ENCODE measurements around the gene COL18A1.
"Not testable (repeated sequence)": the region's sequence is repeated elsewhere in the genome, so short reads cannot be mapped to it uniquely, and the experiment has no call there.

COL18A1 gene

GRCh38 chr21:45530423-45531113, 125.6 kb downstream of the COL18A1 start:
- no peak for ATAC-seq
- H3K4me1 Mint-ChIP-seq = peaks cover 9% of the 10 kb centered on the region
- H3K27ac Mint-ChIP-seq = no peak overlapping the region
- H3K4me3 Mint-ChIP-seq = no peak overlapping the region
- no peaks in the 10 kb centered on the region for H3K9me3 Mint-ChIP-seq
- H3K36me3 Mint-ChIP-seq = peaks cover 50% of the 10 kb centered on the region
- no peak for DNase-seq (ENCODE audit: low spot score in 2 of 2)

- peaks cover 48% of the 10 kb centered on the region for H3K36me3 Mint-ChIP-seq
- not testable (repeated sequence) for H3K27ac Mint-ChIP-seq; ATAC-seq; H3K4me3 Mint-ChIP-seq; H3K9me3 Mint-ChIP-seq; H3K4me1 Mint-ChIP-seq; DNase-seq (ENCODE audit: low spot score in 2 of 2)
Observed at GRCh38 chr21:45531114-45531392, 126.1 kb downstream of the COL18A1 start.

- peak overlapping the region; percentile 73 for H3K27ac Mint-ChIP-seq
- ATAC-seq = no peak
- no peak overlapping the region for H3K4me3 Mint-ChIP-seq
- H3K9me3 Mint-ChIP-seq = no peaks in the 10 kb centered on the region
- H3K36me3 Mint-ChIP-seq = peaks cover 47% of the 10 kb centered on the region
- no peak for DNase-seq (ENCODE audit: low spot score in 2 of 2)
- H3K4me1 Mint-ChIP-seq = peaks cover 9% of the 10 kb centered on the region
Observed at GRCh38 chr21:45531393-45532215, 126.6 kb downstream of the COL18A1 start.

GRCh38 chr21:45532826-45533360, 127.9 kb downstream of the COL18A1 start:
- DNase-seq (ENCODE audit: low spot score in 2 of 2) = no peak
- peak overlapping the region; percentile 90 for H3K27ac Mint-ChIP-seq
- ATAC-seq = no peak
- peaks cover 9% of the 10 kb centered on the region for H3K4me1 Mint-ChIP-seq
- H3K9me3 Mint-ChIP-seq = no peaks in the 10 kb centered on the region
- no peak overlapping the region for H3K4me3 Mint-ChIP-seq
- H3K36me3 Mint-ChIP-seq = peaks cover 40% of the 10 kb centered on the region

GRCh38 chr21:45533361-45533845, 128.4 kb downstream of the COL18A1 start:
- ATAC-seq (no peak), DNase-seq (ENCODE audit: low spot score in 2 of 2) (no peak)
- H3K4me3 Mint-ChIP-seq = no peak overlapping the region

GRCh38 chr21:45533846-45534635, 129.1 kb downstream of the COL18A1 start:
- DNase-seq (ENCODE audit: low spot score in 2 of 2) = no peak
- ATAC-seq = no peak
- Mint-ChIP-seq H3K36me3 (peaks cover 31% of the 10 kb centered on the region), H3K9me3 (no peaks in the 10 kb centered on the region), H3K4me1 (peaks cover 9% of the 10 kb centered on the region), H3K27ac (no peak overlapping the region), H3K4me3 (no peak overlapping the region)

More at GRCh38 chr21:45533361-45533845, 128.4 kb downstream of the COL18A1 start:
- Mint-ChIP-seq H3K36me3 (peaks cover 38% of the 10 kb centered on the region), H3K9me3 (no peaks in the 10 kb centered on the region), H3K4me1 (peaks cover 9% of the 10 kb centered on the region), H3K27ac (peak overlapping the region; percentile 90)

- ATAC-seq = peak; percentile 3
Observed at GRCh38 chr21:45534636-45535331, 129.8 kb downstream of the COL18A1 start.

GRCh38 chr21:45535341-45536081, 130.5 kb downstream of the COL18A1 start:
- ATAC-seq (no peak), DNase-seq (ENCODE audit: low spot score in 2 of 2) (no peak)
- no peaks in the 10 kb centered on the region for H3K9me3 Mint-ChIP-seq
- no peak overlapping the region for H3K4me3 Mint-ChIP-seq
- peaks cover 18% of the 10 kb centered on the region for H3K4me1 Mint-ChIP-seq
- H3K27ac Mint-ChIP-seq = peak overlapping the region; percentile 77
- peaks cover 31% of the 10 kb centered on the region for H3K36me3 Mint-ChIP-seq

More at GRCh38 chr21:45534636-45535331, 129.8 kb downstream of the COL18A1 start:
- Mint-ChIP-seq H3K27ac (no peak overlapping the region), H3K36me3 (peaks cover 31% of the 10 kb centered on the region), H3K4me3 (no peak overlapping the region), H3K4me1 (peaks cover 11% of the 10 kb centered on the region), H3K9me3 (no peaks in the 10 kb centered on the region)
- no peak for DNase-seq (ENCODE audit: low spot score in 2 of 2)

GRCh38 chr21:45536301-45537081, 131.5 kb downstream of the COL18A1 start:
- Mint-ChIP-seq H3K27ac (peak overlapping the region; percentile 77), H3K9me3 (no peaks in the 10 kb centered on the region), H3K36me3 (peaks cover 35% of the 10 kb centered on the region), H3K4me3 (no peak overlapping the region), H3K4me1 (peaks cover 28% of the 10 kb centered on the region)
- no peak for ATAC-seq
- DNase-seq (ENCODE audit: low spot score in 2 of 2) = no peak

- Mint-ChIP-seq H3K4me1 (peaks cover 29% of the 10 kb centered on the region), H3K4me3 (no peak overlapping the region), H3K36me3 (peaks cover 33% of the 10 kb centered on the region), H3K27ac (no peak overlapping the region), H3K9me3 (no peaks in the 10 kb centered on the region)
- DNase-seq (ENCODE audit: low spot score in 2 of 2) = no peak
- ATAC-seq = no peak
Observed at GRCh38 chr21:45537111-45537745, 132.3 kb downstream of the COL18A1 start.

GRCh38 chr21:45537746-45538291, 132.9 kb downstream of the COL18A1 start:
- ATAC-seq = no peak
- no peak for DNase-seq (ENCODE audit: low spot score in 2 of 2)
- Mint-ChIP-seq H3K9me3 (no peaks in the 10 kb centered on the region), H3K36me3 (peaks cover 33% of the 10 kb centered on the region), H3K4me1 (peaks cover 24% of the 10 kb centered on the region), H3K4me3 (no peak overlapping the region), H3K27ac (no peak overlapping the region)

- Mint-ChIP-seq H3K4me3 (no peak overlapping the region), H3K36me3 (peaks cover 33% of the 10 kb centered on the region), H3K9me3 (no peaks in the 10 kb centered on the region), H3K4me1 (peaks cover 24% of the 10 kb centered on the region), H3K27ac (no peak overlapping the region)
- DNase-seq (ENCODE audit: low spot score in 2 of 2) (no peak), ATAC-seq (no peak)
Observed at GRCh38 chr21:45538381-45539045, 133.5 kb downstream of the COL18A1 start.
